ENCODE data around the gene TMSB15C.

Gene TMSB15C

GRCh38 chrX:104041003-104041402, 35.0 kb downstream of the TMSB15C start:
- DNase-seq: no peak

GRCh38 chrX:104039689-104040505, 36.1 kb downstream of the TMSB15C start, which contains the start of gene H2BW2:
TSS of gene H2BW2 (plus strand) at chrX:104039956. CDS start at chrX:104039995, 39 bp downstream.
- DNase-seq: no peak
